Measurements from ENCODE around the gene FBXO17. TPM values are rescaled to one million over a fixed set of nuclear protein-coding genes. Genes with fewer than 3 reads are reported as not detected.

Gene FBXO17
- total RNA-seq, 1 donor from 2014 or later = 16.0 TPM

DNA sequence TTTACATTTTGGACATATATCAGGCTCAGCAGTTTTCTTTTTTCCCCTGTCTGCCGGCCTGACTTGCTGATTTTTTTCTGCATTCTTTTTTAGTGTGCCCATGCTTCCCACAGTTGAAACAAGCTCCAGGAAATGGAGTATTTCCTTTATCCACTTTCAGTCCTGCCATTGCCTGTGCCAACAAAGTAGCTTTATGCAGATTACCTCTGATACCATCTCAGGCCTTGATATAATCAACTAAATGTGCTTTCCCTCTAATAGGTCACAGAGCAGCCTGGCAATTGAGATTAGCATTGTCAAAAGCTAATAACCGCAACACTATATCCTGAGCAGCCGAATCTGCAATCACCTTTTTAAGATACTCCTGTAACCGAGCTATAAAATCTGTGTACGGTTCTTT is 35.6 kb downstream of the FBXO17 start:
- H3K36me3 Mint-ChIP-seq (ENCODE audit: low read depth, unreplicated experiment) = peaks cover 15% of the 10 kb centered on the region
- peak overlapping the region; percentile 89 for H3K27ac Mint-ChIP-seq (ENCODE audit: unreplicated experiment)
- DNase-seq (ENCODE audit: low spot score) = no peak
- peaks cover 10% of the 10 kb centered on the region for H3K27me3 Mint-ChIP-seq (ENCODE audit: unreplicated experiment)
- H3K9me3 Mint-ChIP-seq (ENCODE audit: unreplicated experiment) = no peaks in the 10 kb centered on the region
- TF ChIP-seq, protein P1, sequence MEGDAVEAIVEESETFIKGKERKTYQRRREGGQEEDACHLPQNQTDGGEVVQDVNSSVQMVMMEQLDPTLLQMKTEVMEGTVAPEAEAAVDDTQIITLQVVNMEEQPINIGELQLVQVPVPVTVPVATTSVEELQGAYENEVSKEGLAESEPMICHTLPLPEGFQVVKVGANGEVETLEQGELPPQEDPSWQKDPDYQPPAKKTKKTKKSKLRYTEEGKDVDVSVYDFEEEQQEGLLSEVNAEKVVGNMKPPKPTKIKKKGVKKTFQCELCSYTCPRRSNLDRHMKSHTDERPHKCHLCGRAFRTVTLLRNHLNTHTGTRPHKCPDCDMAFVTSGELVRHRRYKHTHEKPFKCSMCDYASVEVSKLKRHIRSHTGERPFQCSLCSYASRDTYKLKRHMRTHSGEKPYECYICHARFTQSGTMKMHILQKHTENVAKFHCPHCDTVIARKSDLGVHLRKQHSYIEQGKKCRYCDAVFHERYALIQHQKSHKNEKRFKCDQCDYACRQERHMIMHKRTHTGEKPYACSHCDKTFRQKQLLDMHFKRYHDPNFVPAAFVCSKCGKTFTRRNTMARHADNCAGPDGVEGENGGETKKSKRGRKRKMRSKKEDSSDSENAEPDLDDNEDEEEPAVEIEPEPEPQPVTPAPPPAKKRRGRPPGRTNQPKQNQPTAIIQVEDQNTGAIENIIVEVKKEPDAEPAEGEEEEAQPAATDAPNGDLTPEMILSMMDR (IDR thresholded peaks at IDR 0.05; ENCODE audit: unreplicated experiment) = no peak
- peak overlapping the region; percentile 45 for H3K4me3 Mint-ChIP-seq (ENCODE audit: unreplicated experiment)
- H3K4me1 Mint-ChIP-seq (ENCODE audit: unreplicated experiment) = peaks cover 27% of the 10 kb centered on the region

DNA sequence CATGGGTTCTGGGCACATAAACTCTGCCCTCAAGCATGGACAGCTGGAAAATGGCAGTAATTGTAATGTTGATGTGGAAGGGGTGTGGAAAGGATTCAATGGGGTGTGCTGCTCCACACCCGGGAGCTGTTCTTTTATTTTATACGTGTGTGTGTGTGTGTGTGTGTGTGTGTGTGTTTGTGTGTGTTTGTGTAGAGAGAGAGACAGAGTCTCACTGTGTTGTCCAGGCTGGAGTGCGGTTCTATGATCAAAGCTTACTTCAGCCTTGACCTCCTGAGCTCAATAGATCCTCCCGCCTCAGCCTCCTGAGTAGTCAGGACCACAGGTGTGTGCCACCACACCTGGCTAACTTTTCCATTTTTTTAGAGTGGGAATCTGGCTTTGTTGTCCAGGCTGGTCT is 42.0 kb downstream of the FBXO17 start:
- H3K4me1 Mint-ChIP-seq (ENCODE audit: unreplicated experiment) = peaks cover 15% of the 10 kb centered on the region

DNA sequence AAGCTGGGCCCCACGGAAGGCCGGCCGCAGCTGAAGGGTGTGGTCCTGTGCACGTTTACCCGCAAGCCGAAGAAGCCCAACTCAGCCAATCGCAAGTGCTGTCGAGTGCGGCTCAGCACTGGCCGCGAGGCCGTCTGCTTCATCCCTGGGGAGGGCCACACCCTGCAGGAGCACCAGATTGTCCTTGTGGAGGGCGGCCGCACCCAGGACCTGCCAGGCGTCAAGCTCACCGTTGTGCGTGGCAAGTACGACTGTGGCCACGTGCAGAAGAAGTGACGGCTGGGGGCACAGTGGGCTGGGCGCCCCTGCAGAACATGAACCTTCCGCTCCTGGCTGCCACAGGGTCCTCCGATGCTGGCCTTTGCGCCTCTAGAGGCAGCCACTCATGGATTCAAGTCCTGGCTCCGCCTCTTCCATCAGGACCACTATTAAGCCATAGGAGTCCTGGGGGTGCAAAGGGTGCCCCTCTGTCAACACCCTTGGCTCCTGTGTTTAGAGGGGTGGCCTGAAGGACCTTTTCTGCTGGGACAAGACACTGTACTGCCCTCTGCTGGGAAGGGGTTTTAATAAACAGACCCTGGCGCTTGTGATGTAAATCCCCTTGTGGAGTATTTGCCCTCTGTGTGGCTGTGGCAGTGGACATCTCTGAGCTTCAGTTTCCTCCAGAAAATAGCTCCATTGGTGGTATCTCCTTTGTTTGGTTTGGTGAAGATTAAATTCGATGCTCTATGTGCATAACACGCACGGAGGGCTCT is 42.9 kb downstream of the FBXO17 start:
- TF ChIP-seq, protein P1 (IDR thresholded peaks at IDR 0.05; ENCODE audit: unreplicated experiment) = no peak
- H3K36me3 Mint-ChIP-seq (ENCODE audit: low read depth, unreplicated experiment) = peaks cover 30% of the 10 kb centered on the region
- no peak for DNase-seq (ENCODE audit: low spot score)
- no peaks in the 10 kb centered on the region for H3K9me3 Mint-ChIP-seq (ENCODE audit: unreplicated experiment)
- peaks cover 10% of the 10 kb centered on the region for H3K27me3 Mint-ChIP-seq (ENCODE audit: unreplicated experiment)
- peak overlapping the region; percentile 77 for H3K27ac Mint-ChIP-seq (ENCODE audit: unreplicated experiment)
- H3K4me1 Mint-ChIP-seq (ENCODE audit: unreplicated experiment) = peaks cover 15% of the 10 kb centered on the region
- peak overlapping the region; percentile 77 for H3K4me3 Mint-ChIP-seq (ENCODE audit: unreplicated experiment)

More for the DNA sequence above, 42.0 kb downstream of the FBXO17 start:
- peak overlapping the region; percentile 68 for H3K4me3 Mint-ChIP-seq (ENCODE audit: unreplicated experiment)
- H3K27ac Mint-ChIP-seq (ENCODE audit: unreplicated experiment) = no peak overlapping the region
- H3K9me3 Mint-ChIP-seq (ENCODE audit: unreplicated experiment) = no peaks in the 10 kb centered on the region
- TF ChIP-seq, protein P1 (IDR thresholded peaks at IDR 0.05; ENCODE audit: unreplicated experiment) = no peak
- H3K36me3 Mint-ChIP-seq (ENCODE audit: low read depth, unreplicated experiment) = peaks cover 30% of the 10 kb centered on the region
- no peak for DNase-seq (ENCODE audit: low spot score)
- peaks cover 9% of the 10 kb centered on the region for H3K27me3 Mint-ChIP-seq (ENCODE audit: unreplicated experiment)

DNA sequence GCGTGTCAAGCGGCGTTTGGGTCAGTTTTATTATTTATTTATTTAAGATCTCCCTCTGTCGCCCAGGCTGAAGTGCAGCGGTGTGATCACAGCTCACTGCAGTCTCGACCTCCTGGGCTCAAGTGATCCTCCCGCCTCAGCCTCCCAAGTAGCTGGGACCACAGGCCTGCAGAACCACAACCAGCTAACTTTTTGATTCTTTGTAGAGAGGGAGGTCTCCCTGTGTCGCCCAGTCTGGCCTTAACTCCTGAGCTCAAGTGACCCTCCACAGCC is 44.1 kb downstream of the FBXO17 start:
- peaks cover 30% of the 10 kb centered on the region for H3K36me3 Mint-ChIP-seq (ENCODE audit: low read depth, unreplicated experiment)
- H3K9me3 Mint-ChIP-seq (ENCODE audit: unreplicated experiment) = no peaks in the 10 kb centered on the region
- TF ChIP-seq, protein P1 (IDR thresholded peaks at IDR 0.05; ENCODE audit: unreplicated experiment) = no peak
- H3K4me3 Mint-ChIP-seq (ENCODE audit: unreplicated experiment) = peak overlapping the region; percentile 97
- H3K4me1 Mint-ChIP-seq (ENCODE audit: unreplicated experiment) = peaks cover 15% of the 10 kb centered on the region
- H3K27ac Mint-ChIP-seq (ENCODE audit: unreplicated experiment) = peak overlapping the region; percentile 93
- DNase-seq (ENCODE audit: low spot score) = no peak
- H3K27me3 Mint-ChIP-seq (ENCODE audit: unreplicated experiment) = peaks cover 11% of the 10 kb centered on the region

DNA sequence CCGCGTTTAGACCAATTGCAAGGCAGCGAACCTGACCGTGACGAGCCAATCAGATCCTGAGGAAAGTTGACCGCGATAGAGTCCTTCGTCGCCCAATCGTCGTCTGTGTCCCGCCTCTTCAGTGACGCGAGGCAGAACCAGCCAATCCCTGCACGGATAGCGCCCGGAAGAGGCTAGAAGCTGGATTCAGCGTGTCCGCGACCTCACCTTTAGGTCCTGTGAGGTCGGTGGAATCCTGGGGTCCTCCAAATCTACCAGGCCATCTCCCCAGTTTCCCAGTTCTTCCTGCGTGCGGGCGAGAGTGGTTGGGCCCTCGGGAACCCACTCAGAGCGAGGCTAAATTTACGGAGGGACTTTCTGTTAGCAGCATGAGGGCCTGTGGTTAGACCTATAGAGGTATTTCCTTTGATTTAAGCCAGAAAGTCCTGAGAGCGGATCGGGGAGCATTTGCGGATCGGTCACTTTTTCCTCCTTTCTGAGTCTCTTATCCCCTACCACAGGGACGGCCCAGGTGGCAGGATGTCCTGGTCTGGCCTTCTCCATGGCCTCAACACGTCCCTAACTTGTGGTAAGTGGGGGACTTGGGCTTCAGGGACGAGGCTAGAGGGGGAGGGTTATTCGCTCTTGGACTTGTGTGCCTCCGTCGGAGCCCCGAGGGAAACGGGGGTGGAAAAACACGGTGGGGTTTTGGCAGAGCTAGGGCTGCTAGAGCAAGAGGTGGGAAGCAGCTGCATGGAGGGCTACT is 44.6 kb downstream of the FBXO17 start, which contains the start of gene MRPS12:
Gene MRPS12, plus strand, starts transcription at position 169 of the 745 bp plus-strand sequence. Its CDS starts 351 bp downstream, at position 520.
- TF ChIP-seq, protein P1 (IDR thresholded peaks at IDR 0.05; ENCODE audit: unreplicated experiment) = no peak
- Mint-ChIP-seq H3K36me3 (ENCODE audit: low read depth, unreplicated experiment) (peaks cover 29% of the 10 kb centered on the region), H3K9me3 (ENCODE audit: unreplicated experiment) (no peaks in the 10 kb centered on the region), H3K4me1 (ENCODE audit: unreplicated experiment) (peaks cover 15% of the 10 kb centered on the region), H3K27me3 (ENCODE audit: unreplicated experiment) (peaks cover 11% of the 10 kb centered on the region), H3K27ac (ENCODE audit: unreplicated experiment) (peak within 1 kb of the TSS; percentile 93), H3K4me3 (ENCODE audit: unreplicated experiment) (peak within 1 kb of the TSS; percentile 97)
- DNase-seq (ENCODE audit: low spot score) = peak; percentile 95

Measured in endothelial cell (in vitro differentiated cells).